HG02970 (cell line): ENCODE measurements around the gene PRICKLE3.

ENCODE experiments used
- ATAC-seq: cut with Tn5 transposase; IDR thresholded peaks from one replicate; pipeline ENCODE4 v1.9.1; 2021; ENCODE audit warnings: mild to moderate bottlenecking, moderate library complexity, moderate number of reproducible peaks; ENCODE audit not compliant: unreplicated experiment, low FRiP score

Gene PRICKLE3

GRCh38 chrX:49186125-49187027 lies at the start of gene PRICKLE3:
Gene PRICKLE3 (minus strand): TSS chrX:49186373. CDS start chrX:49186297, 76 bp downstream.
- ATAC-seq = no peak

DNA sequence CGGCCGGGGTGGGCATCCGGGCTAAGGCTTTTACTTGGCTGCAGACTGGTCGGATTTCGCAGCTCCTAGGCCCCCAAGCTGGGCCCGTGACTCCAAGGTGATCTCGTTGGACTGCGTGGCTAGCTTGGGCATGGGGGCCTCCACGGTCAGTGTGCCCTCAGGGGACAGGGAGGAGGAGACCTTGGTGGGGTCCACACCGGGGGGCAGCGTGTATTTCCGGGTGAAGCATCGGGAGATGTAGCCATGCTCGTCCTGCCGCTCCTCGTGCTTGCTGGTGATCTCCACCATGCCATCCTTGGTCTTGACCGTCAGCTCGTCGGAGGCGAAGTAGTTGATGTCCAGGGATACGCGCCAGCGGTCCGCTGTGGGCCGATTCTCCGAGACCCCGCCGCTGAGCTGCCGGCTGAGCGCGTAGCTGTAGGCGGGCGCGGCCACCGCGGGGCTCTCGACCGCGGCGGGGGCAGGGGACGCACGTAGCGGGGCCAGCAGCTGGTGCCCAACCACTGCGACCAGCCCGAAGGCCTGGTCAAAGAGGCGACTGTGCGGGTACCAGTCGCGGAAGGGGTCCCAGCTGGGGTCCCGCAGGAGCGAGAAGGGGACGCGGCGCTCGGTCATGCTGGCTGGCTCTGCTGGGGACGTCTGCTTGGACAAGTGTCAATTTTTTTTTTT lies 47.8 kb upstream of the PRICKLE3 start:
- ATAC-seq = no peak

DNA sequence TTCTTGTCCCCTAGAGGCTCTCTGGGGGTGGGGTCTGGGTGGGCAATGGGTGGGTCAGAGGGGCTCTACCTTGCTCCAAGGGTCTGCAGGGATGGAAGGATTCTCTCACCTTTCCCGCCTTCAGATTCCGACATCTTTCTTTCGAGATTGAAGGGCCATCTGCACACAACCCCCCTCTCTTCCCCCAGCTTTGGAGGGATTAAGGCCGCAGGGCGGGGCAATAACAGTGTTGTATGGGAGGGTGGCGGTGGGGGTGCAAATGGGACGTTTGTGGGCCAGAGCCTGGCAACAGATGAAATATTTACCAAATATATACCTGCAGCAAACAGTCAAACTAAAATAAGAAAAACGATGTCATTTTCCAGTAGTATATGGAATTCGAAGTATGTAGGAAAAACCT lies 47.0 kb upstream of the PRICKLE3 start, which contains the start of gene CACNA1F:
Gene CACNA1F, minus strand, starts transcription at position 165 of the 400 bp plus-strand sequence. Its CDS starts 31 bp downstream, at position 134.
- no peak for ATAC-seq

DNA sequence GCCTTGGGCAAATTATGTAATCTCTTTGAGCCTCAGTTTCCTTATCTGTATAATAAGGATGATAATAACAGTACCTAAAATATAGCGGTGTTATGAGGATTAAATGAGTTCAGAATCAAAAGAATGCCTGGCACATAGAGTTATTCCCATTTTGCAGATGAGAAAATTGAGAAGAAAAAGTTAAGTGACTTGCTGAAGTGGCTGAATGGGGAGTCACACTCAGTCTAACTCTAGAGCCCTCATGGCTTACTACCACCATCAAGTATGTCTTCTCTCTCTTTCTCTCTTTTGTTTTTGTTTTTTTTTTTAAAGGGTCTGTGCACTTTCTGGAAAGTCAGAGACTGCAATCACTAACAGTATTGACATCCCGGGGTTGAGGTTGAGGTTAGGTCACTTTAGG lies 46.4 kb upstream of the PRICKLE3 start:
- ATAC-seq = no peak

DNA sequence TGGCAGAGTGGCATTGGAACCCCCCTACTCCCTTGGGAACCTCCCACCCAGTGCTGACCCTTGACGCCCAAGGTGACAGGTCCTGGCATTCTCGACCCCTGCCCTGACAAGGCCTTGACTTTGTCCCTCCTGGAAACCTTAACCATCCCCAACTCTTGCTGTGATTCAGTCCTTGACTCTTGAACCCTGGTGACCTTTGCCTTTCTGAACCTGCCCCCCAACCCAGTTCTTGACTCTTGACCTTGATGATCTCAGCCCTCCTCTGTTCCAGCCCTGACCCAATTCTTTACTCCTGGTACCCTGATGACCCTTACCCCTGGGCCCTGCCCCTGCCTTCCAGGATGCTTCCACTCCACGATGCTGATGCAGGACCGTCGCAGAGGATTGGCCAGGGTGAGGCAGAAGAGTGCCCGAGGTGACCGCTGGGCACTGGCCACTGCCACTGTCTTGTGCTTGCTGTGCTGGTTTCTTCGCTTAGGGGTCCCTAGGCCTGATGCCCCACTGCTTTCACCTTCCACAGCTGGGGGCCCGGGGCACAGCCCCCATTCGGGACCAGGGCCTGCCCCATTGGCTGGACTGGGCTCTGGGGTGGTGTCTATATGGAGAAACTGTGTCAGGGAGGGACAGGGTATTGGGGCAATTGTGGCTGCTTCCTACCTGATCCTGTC lies 45.3 kb upstream of the PRICKLE3 start:
- ATAC-seq = no peak

DNA sequence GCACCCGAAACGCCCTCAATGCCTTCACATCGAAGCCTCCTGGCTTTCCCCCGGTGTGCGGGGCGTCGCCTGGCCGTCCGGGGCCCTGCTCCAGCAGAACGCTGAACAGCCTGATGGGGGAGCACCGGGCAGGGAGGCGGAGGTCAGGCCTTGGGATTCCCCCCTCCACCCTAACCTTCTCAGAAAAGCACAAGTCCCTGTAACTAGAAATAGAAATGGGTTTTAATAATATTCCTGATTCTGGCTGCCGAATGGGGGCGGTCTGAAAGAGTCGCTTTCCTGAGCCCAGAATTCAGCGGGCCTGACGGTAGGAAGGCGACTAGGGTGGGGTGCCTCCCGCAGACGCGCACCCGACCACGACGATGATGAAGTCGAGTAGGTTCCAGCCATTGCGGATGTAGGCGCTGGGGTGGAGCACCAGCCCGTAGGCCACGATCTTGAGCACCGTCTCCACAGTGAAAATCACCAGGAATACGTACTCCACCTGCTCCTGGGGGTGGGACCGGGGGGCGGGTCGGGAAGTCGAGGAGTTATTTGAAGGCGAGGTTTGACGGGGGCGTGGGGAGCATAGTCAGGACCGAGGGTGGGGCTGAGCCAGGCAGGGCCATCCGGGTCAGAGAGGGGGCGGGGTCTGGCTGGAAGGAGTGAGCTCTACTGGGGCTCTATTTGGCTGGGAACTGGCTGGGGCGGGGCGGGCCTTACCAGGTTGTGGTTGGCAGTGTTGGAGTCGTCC lies 44.5 kb upstream of the PRICKLE3 start:
- ATAC-seq = no peak

- no peak for ATAC-seq
Observed at GRCh38 chrX:49228185-49228584, 42.0 kb upstream of the PRICKLE3 start.

- no peak for ATAC-seq
Observed at GRCh38 chrX:49227726-49228125, 41.6 kb upstream of the PRICKLE3 start.

DNA sequence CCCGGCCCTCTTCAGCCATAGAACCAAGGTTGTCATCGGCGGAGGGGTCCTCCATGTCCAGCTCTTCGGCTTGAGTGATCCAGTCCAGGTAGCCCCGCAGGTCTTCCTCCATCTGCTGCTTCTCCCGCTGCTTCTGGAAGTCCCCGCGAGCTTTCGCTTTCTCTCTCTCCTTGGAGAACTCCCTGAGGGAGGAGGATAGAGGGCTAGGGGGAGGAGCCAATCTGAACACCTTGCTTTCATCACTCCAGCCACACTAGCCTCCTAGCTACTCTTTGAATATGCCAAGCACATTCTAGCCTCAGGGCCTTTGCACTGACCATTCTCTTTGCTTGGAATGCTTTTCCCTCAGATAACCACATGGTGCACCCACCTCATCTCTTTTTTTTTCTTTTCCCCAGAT lies 40.8 kb upstream of the PRICKLE3 start:
- ATAC-seq = no peak

- ATAC-seq = no peak
Observed at GRCh38 chrX:49225858-49226257, 39.7 kb upstream of the PRICKLE3 start.

DNA sequence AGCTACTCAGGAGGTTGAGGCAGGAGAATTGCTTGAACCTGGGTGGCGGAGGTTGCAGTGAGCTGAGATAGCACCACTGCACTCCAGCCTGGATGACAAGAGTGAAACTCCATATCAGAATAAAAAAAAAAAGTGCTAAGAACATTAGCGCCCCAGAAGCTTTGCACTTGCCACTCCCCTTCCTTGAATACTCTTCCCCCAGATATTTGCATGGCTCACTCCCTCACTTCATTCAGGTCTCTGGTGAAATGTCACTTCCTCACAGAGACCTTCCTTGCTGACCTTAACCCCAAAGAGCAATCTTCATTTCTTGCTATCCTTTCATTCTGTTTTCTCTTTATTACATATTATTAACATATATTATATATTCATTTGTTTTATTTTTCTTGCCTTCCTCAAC lies 35.7 kb upstream of the PRICKLE3 start:
- no peak for ATAC-seq

DNA sequence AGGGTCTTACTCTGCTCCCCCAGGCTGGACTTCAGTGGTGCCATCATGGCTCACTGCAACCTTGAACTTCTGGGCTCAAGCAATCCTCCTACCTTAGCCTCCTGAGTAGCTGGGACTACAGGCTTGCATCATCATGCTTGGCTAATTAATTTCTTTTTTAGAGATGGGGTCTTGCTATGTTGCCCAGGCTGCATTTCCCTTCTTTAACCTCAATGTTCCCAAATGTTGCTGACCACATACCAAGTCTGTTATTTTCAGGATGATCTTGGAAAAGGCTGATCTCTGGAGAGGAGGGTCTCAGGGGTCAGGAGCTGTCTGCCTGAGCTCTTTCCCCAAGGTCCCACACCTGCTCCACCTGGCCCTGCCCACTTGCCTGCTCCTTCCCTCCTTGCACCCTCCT lies 33.9 kb upstream of the PRICKLE3 start:
- ATAC-seq = no peak

DNA sequence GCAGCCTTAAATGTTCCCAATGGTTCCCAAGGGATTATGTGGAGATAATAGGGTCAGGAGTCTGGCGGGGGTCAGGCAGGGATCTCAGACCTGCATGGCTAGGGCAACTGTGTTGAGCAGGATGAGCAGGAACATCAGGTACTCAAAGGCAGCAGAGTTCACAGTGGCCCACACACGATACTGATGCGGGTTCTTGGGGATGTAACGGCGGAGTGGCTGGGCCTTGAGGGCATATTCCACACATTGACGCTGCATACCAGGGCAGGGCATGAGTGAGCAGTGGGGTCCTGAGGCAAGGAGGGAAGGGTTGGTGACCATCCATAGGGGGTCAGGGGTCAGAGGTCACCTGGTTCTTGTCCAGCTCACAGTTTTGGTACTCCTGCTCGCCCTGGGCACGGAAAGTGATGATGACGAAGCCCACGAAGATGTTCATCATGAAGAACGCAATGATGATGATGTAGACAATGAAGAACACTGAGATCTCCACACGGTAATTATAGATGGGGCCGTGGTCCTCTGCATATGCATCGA lies 28.9 kb upstream of the PRICKLE3 start:
- ATAC-seq = no peak

GRCh38 chrX:49214416-49214815 lies 28.2 kb upstream of the PRICKLE3 start:
- ATAC-seq = no peak

DNA sequence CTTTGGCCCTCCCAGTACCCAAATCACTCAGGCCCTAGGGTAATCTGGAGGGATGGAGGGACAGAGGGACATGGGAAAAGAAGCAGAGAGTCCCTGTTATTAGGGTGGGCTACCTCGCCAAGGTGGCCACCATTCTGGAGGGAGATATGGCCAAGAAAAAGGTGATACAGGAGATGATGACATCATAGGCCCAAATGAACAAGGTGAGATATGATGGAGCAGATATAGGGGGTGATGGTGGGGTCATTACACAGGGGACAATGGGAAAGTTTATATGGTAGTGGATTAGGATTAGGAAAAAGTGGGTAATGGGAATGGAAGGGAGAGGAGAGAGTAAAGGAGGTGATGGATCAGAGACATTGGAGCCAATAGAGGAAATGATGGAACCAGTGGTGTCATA lies 26.7 kb upstream of the PRICKLE3 start:
- ATAC-seq = no peak

DNA sequence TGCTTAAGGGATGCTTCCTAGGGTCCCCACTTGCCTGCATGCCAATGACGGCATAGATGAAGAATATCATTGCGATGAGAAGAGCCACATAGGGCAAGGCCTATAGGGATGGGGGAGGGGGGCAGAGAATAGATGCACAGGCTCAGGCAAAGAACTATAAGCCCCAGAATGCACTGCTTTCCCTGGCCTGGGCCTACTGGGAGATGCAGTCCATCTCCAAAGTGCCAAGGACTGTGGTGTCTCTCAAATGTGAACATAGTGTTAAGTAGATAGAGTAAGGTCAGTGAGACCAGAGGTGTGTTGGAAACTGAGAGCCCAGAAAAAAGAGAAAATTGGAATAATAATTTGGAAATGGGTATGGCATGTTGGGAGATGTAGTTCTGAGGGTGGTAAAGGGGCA lies 26.0 kb upstream of the PRICKLE3 start:
- ATAC-seq = no peak

- no peak for ATAC-seq
Observed at GRCh38 chrX:49211074-49211473, 24.9 kb upstream of the PRICKLE3 start.

- ATAC-seq = no peak
Observed at GRCh38 chrX:49210406-49210805, 24.2 kb upstream of the PRICKLE3 start.

DNA sequence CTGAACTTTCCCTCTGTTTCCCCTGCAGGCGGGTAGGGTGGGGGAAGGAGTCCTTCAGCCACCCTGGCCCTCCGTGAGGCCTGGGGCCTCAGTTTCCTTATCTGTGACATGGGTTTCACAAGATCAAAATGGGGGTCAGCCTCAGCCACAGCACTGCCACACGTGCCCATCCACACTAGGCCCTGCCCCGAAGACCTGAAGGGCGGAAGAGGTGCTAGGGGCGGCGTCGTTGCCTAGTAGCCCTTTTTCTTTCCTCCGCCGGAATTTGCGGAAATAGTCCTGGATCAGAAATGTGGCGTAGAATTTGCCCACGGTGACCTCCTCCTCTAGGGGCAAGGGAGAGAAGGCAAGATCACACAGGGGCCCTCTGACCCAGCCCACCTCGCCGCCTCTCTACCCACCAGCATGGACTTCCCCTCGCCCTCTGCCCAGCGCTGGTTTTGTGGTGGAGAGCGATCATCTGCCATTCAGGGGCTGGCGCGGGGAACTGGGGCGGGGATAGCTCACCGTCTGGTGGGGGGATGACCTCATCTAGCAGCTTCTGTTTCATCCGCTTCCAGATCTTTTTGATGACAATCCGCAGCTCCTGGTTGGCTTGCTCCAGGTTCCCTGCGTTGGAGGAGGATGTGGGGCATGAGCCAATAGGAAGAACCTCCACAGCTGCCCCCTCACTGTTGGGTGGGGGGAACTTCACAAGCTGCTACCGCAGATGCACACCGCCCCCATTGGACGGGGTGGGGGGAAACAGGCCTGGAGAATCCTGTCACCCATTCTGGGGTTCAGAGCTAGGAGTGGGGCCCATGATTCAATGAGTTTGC lies 23.5 kb upstream of the PRICKLE3 start:
- ATAC-seq = no peak
